ENCODE data around the gene PURB. TPM values are rescaled to one million over a fixed set of nuclear protein-coding genes. Genes with fewer than 3 reads are reported as not detected.
"Not testable (repeated sequence)": the region's sequence is repeated elsewhere in the genome, so short reads cannot be mapped to it uniquely, and the experiment has no call there.

PURB gene
- total and polyA plus RNA-seq, 4 experiments from 2014 or later = 1.1 to 27.4 (median 14.4) TPM

DNA sequence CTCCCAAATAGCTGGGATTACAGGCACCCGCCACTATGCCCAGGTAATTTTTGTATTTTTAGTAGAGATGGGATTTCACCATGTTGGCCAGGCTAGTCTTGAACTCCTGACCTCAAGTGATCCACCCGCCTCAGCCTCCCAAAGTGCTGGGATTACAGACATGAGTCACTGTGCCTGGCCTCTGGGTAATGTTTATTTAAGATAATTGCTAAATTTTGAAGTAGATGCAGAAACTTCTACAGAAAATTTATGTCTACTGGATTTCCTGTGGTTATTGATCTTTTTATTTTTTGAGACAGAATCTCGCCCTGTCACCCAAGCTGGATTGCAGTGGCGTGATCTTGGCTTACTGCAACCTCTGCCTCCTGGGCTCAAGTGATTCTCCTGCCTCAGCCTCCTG, 23.4 kb downstream of the PURB start:
- intact Hi-C loops (cut with micrococcal nuclease); H3K4me3 ChIP-seq (ENCODE audit: low read length in 2 of 2); H3K36me3 Mint-ChIP-seq; H3K9me3 ChIP-seq (ENCODE audit: control insufficient read depth in 1 of 2, low read length in 2 of 2); H3K27me3 Mint-ChIP-seq; H3K9me3 Mint-ChIP-seq; H3K4me1 Mint-ChIP-seq; H3K36me3 ChIP-seq (ENCODE audit: insufficient read depth, low read length); H3K27ac ChIP-seq (ENCODE audit: low read depth, low read length); POLR2A ChIA-PET (ENCODE audit: partially characterized antibody); H3K27ac Mint-ChIP-seq; H3K27me3 ChIP-seq (ENCODE audit: insufficient read depth, low read length); H3K4me3 Mint-ChIP-seq; H3K4me1 ChIP-seq (ENCODE audit: insufficient read depth, low read length); DNase-seq: not testable (repeated sequence)
- CTCF ChIA-PET (ENCODE audit: partially characterized antibody) = interaction anchor here (1.4 to 8.8 kb wide), 3 partner anchors 60 to 274 kb away, joined by 6 to 159 read pairs (median 6); no protein-coding TSS in a partner anchor

GRCh38 chr7:44858161-44858560, 27.2 kb downstream of the PURB start:
- H3K27me3 ChIP-seq (ENCODE audit: insufficient read depth, low read length) = no peaks in the 10 kb centered on the region
- Mint-ChIP-seq H3K27me3 (peaks cover 0 to 7% of the 10 kb centered on the region in 2 donors), H3K27ac (peak overlapping the region in 1 of 7 donors; percentile 24), H3K9me3 (no peaks in the 10 kb centered on the region), H3K36me3 (no peaks in the 10 kb centered on the region), H3K4me3 (no peak overlapping the region), H3K4me1 (peaks cover 3 to 6% (median 4%) of the 10 kb centered on the region in 4 donors)
- H3K36me3 ChIP-seq (ENCODE audit: insufficient read depth, low read length) = no peaks in the 10 kb centered on the region
- no peak overlapping the region for H3K4me3 ChIP-seq (ENCODE audit: low read length in 2 of 2)
- DNase-seq = no peak
- H3K4me1 ChIP-seq (ENCODE audit: insufficient read depth, low read length) = peaks cover 5% of the 10 kb centered on the region
- intact Hi-C loops (cut with micrococcal nuclease) = no loop called here
- H3K9me3 ChIP-seq (ENCODE audit: control insufficient read depth in 1 of 2, low read length in 2 of 2) = no peaks in the 10 kb centered on the region
- ChIA-PET CTCF (ENCODE audit: partially characterized antibody) (interaction anchor here (0.6 to 8.8 kb wide), 15 partner anchors 9 to 293 kb away, joined by 3 to 160 read pairs (median 4); partner anchors contain the start of genes H2AZ2 and PURB), POLR2A (ENCODE audit: partially characterized antibody) (interaction anchor here (1.3 to 1.7 kb wide), 5 partner anchors 24 to 278 kb away, joined by 3 to 8 read pairs (median 3); partner anchors contain the start of gene PURB)
- no peak overlapping the region for H3K27ac ChIP-seq (ENCODE audit: low read depth, low read length)

DNA sequence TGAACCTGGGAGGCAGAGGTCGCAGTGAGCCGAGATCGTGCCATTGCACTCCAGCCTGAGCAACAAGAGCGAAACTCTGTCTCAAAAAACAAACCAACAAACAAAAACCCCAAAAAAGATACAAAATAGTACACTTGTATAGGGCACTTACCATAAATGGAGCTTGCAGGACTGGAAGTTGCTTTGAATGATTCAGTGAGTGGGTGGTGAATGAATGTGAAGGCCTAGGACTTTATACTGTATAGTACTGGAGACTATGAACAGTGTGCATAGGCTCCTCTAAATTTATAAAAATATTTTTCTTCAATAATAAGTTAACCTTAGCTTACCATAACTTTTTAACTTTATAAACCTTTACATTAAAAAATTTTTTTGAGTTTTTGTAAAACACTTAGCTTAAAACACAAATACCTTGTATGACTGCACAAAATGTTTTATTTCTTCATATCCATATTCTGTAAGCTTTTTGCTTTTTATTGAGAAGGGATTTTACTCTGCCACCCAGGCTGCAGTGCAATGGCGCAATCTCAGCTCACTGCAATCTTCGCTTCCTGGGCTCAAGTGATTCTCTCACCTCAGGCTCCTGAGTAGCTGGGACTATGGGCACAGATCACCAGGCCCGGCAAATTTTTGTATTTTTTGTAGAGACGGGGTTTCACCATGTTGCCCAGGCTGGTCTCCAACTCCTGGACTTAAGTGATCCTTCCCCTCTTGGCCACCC, 30.5 kb downstream of the PURB start:
- Histone ChIP-seq H3K27me3 (ENCODE audit: insufficient read depth, low read length) (no peaks in the 10 kb centered on the region), H3K27ac (ENCODE audit: low read depth, low read length) (no peak overlapping the region), H3K4me1 (ENCODE audit: insufficient read depth, low read length) (peaks cover 5% of the 10 kb centered on the region), H3K9me3 (ENCODE audit: control insufficient read depth in 1 of 2, low read length in 2 of 2) (no peaks in the 10 kb centered on the region), H3K4me3 (ENCODE audit: low read length in 2 of 2) (no peak overlapping the region), H3K36me3 (ENCODE audit: insufficient read depth, low read length) (no peaks in the 10 kb centered on the region)
- POLR2A ChIA-PET (ENCODE audit: partially characterized antibody) = interaction anchor here (1.0 to 1.4 kb wide), 2 partner anchors 31 to 280 kb away, joined by 5 read pairs; partner anchors contain the start of gene PURB
- intact Hi-C loops (cut with micrococcal nuclease) = no loop called here
- H3K4me1 Mint-ChIP-seq = peaks cover 3 to 6% (median 4%) of the 10 kb centered on the region in 4 donors
- DNase-seq = no peak
- H3K9me3 Mint-ChIP-seq = no peaks in the 10 kb centered on the region
- no peak overlapping the region for H3K27ac Mint-ChIP-seq
- no peak overlapping the region for H3K4me3 Mint-ChIP-seq
- H3K27me3 Mint-ChIP-seq = peaks cover 0 to 3% of the 10 kb centered on the region in 2 donors
- H3K36me3 Mint-ChIP-seq = no peaks in the 10 kb centered on the region
- CTCF ChIA-PET (ENCODE audit: partially characterized antibody) = interaction anchor here (0.6 to 8.8 kb wide), 13 partner anchors 9 to 290 kb away, joined by 3 to 160 read pairs (median 3); partner anchors contain the start of gene PURB

DNA sequence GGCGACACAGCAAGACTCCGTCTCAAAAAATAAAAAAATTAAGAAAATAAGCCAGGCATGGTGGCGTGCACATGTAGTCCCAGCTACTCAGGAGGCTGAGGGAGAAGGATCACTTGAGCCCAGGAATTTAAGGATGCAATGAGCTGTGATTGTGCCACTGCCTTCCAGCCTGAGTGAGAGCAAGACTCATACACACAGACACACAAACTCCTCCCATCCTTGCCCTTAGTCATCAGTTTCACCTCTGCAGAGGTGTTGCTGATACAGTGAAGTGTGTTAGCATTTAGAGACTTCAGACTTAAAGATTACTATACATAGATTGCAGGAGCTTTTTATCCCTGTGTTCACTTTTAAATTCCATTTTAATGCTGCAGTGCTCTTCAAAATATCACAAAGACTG, 31.9 kb downstream of the PURB start:
- no peak overlapping the region for H3K27ac Mint-ChIP-seq
- H3K4me3 ChIP-seq (ENCODE audit: low read length in 2 of 2) = no peak overlapping the region
- intact Hi-C loops (cut with micrococcal nuclease) = no loop called here
- H3K4me1 Mint-ChIP-seq = peaks cover 4 to 8% (median 5%) of the 10 kb centered on the region in 4 donors
- DNase-seq = no peak
- H3K36me3 ChIP-seq (ENCODE audit: insufficient read depth, low read length) = no peaks in the 10 kb centered on the region
- CTCF ChIA-PET (ENCODE audit: partially characterized antibody) = interaction anchor here (0.8 to 8.8 kb wide), 3 partner anchors 22 to 282 kb away, joined by 3 to 159 read pairs (median 4); no protein-coding TSS in a partner anchor
- H3K27me3 Mint-ChIP-seq = peaks cover 0 to 3% of the 10 kb centered on the region in 2 donors
- no peaks in the 10 kb centered on the region for H3K27me3 ChIP-seq (ENCODE audit: insufficient read depth, low read length)
- POLR2A ChIA-PET (ENCODE audit: partially characterized antibody) = interaction anchor here (1.4 kb wide), 1 partner anchor 32 kb away, joined by 5 read pairs; the partner anchor contains the start of gene PURB
- no peaks in the 10 kb centered on the region for H3K9me3 Mint-ChIP-seq
- H3K9me3 ChIP-seq (ENCODE audit: control insufficient read depth in 1 of 2, low read length in 2 of 2) = no peaks in the 10 kb centered on the region
- H3K4me3 Mint-ChIP-seq = no peak overlapping the region
- peaks cover 5% of the 10 kb centered on the region for H3K4me1 ChIP-seq (ENCODE audit: insufficient read depth, low read length)
- no peak overlapping the region for H3K27ac ChIP-seq (ENCODE audit: low read depth, low read length)
- H3K36me3 Mint-ChIP-seq = no peaks in the 10 kb centered on the region

- H3K4me1 ChIP-seq (ENCODE audit: insufficient read depth, low read length) = peaks cover 5% of the 10 kb centered on the region
- intact Hi-C loops (cut with micrococcal nuclease) = no loop called here
- H3K27me3 ChIP-seq (ENCODE audit: insufficient read depth, low read length) = no peaks in the 10 kb centered on the region
- H3K27me3 Mint-ChIP-seq = peaks cover 0 to 4% of the 10 kb centered on the region in 2 donors
- peaks cover 0 to 3% of the 10 kb centered on the region in 2 donors for H3K36me3 Mint-ChIP-seq
- no peak for DNase-seq
- H3K9me3 Mint-ChIP-seq = peaks cover 0 to 2% (median 0%) of the 10 kb centered on the region in 8 donors
- ChIA-PET CTCF (ENCODE audit: partially characterized antibody) (interaction anchor here (1.1 to 1.9 kb wide), 2 partner anchors 67 to 70 kb away, joined by 3 to 8 read pairs; no protein-coding TSS in a partner anchor), POLR2A (ENCODE audit: partially characterized antibody) (interaction anchor here (2.5 kb wide), 1 partner anchor 270 kb away, joined by 9 read pairs; the partner anchor contains the start of gene TMED4)
- H3K9me3 ChIP-seq (ENCODE audit: control insufficient read depth in 1 of 2, low read length in 2 of 2) = no peaks in the 10 kb centered on the region
- peaks cover 6 to 13% (median 6%) of the 10 kb centered on the region in 4 donors for H3K4me1 Mint-ChIP-seq
- no peak overlapping the region for H3K4me3 Mint-ChIP-seq
- H3K36me3 ChIP-seq (ENCODE audit: insufficient read depth, low read length) = no peaks in the 10 kb centered on the region
- no peak overlapping the region for H3K27ac Mint-ChIP-seq
- H3K27ac ChIP-seq (ENCODE audit: low read depth, low read length) = no peak overlapping the region
- no peak overlapping the region for H3K4me3 ChIP-seq (ENCODE audit: low read length in 2 of 2)
Measured at GRCh38 chr7:44852590-44852989, 32.7 kb downstream of the PURB start.

DNA sequence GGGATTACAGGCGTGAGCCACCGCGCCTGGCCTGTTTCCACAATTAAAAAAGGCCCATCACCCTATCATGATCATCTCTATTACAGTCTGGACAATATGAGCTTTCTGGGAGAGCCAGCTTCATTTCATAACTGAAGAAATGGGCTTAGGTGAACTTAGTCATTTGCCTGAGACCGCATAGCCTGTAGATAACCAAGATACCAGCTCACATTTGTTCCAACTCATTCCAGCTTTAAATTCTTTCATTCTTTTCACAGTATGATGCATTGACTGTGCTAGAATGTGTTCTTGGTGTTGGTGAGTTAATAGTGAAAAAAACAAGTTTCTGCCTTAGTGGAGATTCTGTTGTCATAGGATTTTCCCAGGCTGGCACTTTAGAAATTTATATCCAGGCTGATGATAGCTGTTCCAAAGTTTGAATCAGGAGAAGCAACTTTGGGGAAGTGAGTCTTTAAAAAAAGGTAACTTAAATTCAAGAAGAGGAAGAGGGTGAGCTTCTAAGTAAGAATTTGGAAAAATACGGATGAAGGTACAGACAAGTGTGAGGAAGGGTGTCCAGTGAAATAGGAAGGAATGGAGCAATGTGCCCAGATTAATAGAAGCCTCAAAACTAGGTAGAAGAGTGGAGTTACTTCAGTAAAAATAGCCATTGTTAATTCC, 35.3 kb downstream of the PURB start:
- Histone ChIP-seq H3K27me3 (ENCODE audit: insufficient read depth, low read length) (no peaks in the 10 kb centered on the region), H3K36me3 (ENCODE audit: insufficient read depth, low read length) (no peaks in the 10 kb centered on the region), H3K4me3 (ENCODE audit: low read length in 2 of 2) (no peak overlapping the region), H3K9me3 (ENCODE audit: control insufficient read depth in 1 of 2, low read length in 2 of 2) (no peaks in the 10 kb centered on the region), H3K27ac (ENCODE audit: low read depth, low read length) (no peak overlapping the region), H3K4me1 (ENCODE audit: insufficient read depth, low read length) (peaks cover 10% of the 10 kb centered on the region)
- H3K4me3 Mint-ChIP-seq = peak overlapping the region in 6 of 8 donors; percentile 40 to 93 (median 56)
- H3K4me1 Mint-ChIP-seq = peaks cover 11 to 32% (median 12%) of the 10 kb centered on the region in 4 donors
- H3K27me3 Mint-ChIP-seq = peaks cover 0 to 1% of the 10 kb centered on the region in 2 donors
- intact Hi-C loops (cut with micrococcal nuclease) = loop anchor here (5.0 kb wide), 1 partner anchor 148 kb away; no protein-coding TSS in a partner anchor
- peaks cover 0 to 12% of the 10 kb centered on the region in 2 donors for H3K36me3 Mint-ChIP-seq
- peak overlapping the region in 3 of 7 donors; percentile 4 to 99 (median 97) for H3K27ac Mint-ChIP-seq
- ChIA-PET POLR2A (ENCODE audit: partially characterized antibody) (interaction anchor here (1.2 to 5.2 kb wide), 5 partner anchors 32 to 269 kb away, joined by 4 to 65 read pairs (median 12); partner anchors contain the start of genes OGDH, PURB and TMED4), CTCF (ENCODE audit: partially characterized antibody) (interaction anchor here (0.8 to 3.7 kb wide), 8 partner anchors 7 to 361 kb away, joined by 3 to 21 read pairs (median 6); partner anchors contain the start of gene TMED4)
- DNase-seq = no peak
- peaks cover 0 to 2% (median 0%) of the 10 kb centered on the region in 8 donors for H3K9me3 Mint-ChIP-seq
